KMS-11 (cell line): ENCODE results near the gene EPC2.

ENCODE experiments used
- H2AFZ ChIP-seq: fragments of 200-600 bp; sonication (generic); 2 replicates; pipeline ENCODE4 v1.6.1; 2016; ENCODE audit warnings: antibody characterized with exemption, mixed run types, low read depth
- H3K27ac ChIP-seq: fragments of 200-600 bp; sonication (generic); 2 replicates; pipeline ENCODE4 v1.6.1; 2016; ENCODE audit warnings: mild to moderate bottlenecking, mixed run types
- H3K27me3 ChIP-seq: fragments of 200-600 bp; sonication (generic); 2 replicates; pipeline ENCODE4 v1.6.1; 2017; ENCODE audit warnings: mild to moderate bottlenecking, low read depth, mixed run types, moderate library complexity; ENCODE audit not compliant: insufficient read depth
- H3K36me3 ChIP-seq: fragments of 200-600 bp; sonication (generic); 2 replicates; pipeline ENCODE4 v1.6.1; 2017; ENCODE audit warnings: mild to moderate bottlenecking, mixed run types; ENCODE audit not compliant: insufficient read depth
- H3K4me1 ChIP-seq: fragments of 200-600 bp; sonication (generic); 2 replicates; pipeline ENCODE4 v1.6.1; 2016; ENCODE audit warnings: mild to moderate bottlenecking, low read depth, mixed run types; ENCODE audit not compliant: poor library complexity, severe bottlenecking
- H3K4me2 ChIP-seq: fragments of 200-600 bp; sonication (generic); 2 replicates; pipeline ENCODE4 v1.7.0; 2016; ENCODE audit warnings: mild to moderate bottlenecking, mixed run types
- H3K4me3 ChIP-seq: fragments of 200-600 bp; sonication (generic); IDR thresholded peaks from 2 replicates; pipeline ENCODE4 v1.6.1; 2017; ENCODE audit warnings: low read depth, low read length, mixed read lengths; ENCODE audit not compliant: insufficient read depth
- H3K79me2 ChIP-seq: fragments of 200-600 bp; sonication (generic); 2 replicates; pipeline ENCODE4 v1.6.1; 2016; ENCODE audit warnings: low read depth, mixed run types; ENCODE audit not compliant: insufficient read depth
- H3K9ac ChIP-seq: fragments of 200-600 bp; sonication (generic); 2 replicates; pipeline ENCODE4 v1.6.1; 2016; ENCODE audit warnings: mild to moderate bottlenecking, mixed run types
- H4K20me1 ChIP-seq: fragments of 200-600 bp; sonication (generic); 2 replicates; pipeline ENCODE4 v1.6.1; 2016; ENCODE audit warnings: mild to moderate bottlenecking, mixed run types; ENCODE audit not compliant: insufficient read depth
- CTCF ChIP-seq: fragments of 200-600 bp; sonication (generic); conservative IDR thresholded peaks from 2 replicates; pipeline ENCODE4 v1.6.1; 2017; ENCODE audit warnings: low read depth, mild to moderate bottlenecking, antibody characterized with exemption, low read length, moderate library complexity, mixed read lengths

EPC2 gene

GRCh38 chr2:148651972-148652371 lies 7.4 kb downstream of the EPC2 start:
- Histone ChIP-seq H3K4me1 (peaks cover 40% of the 10 kb centered on the region), H3K4me2 (no peak overlapping the region), H4K20me1 (peaks cover 34% of the 10 kb centered on the region), H3K27ac (no peak overlapping the region), H3K36me3 (no peaks in the 10 kb centered on the region), H3K27me3 (no peaks in the 10 kb centered on the region), H2AFZ (no peak overlapping the region), H3K79me2 (peaks cover 99% of the 10 kb centered on the region), H3K9ac (no peak overlapping the region), H3K4me3 (no peak overlapping the region)
- no peak for TF ChIP-seq CTCF

- TF ChIP-seq CTCF = no peak
Measured at GRCh38 chr2:148653437-148653836, 8.9 kb downstream of the EPC2 start.

GRCh38 chr2:148654435-148654834 lies 9.9 kb downstream of the EPC2 start:
- Histone ChIP-seq H2AFZ (no peak overlapping the region), H3K27ac (no peak overlapping the region), H3K9ac (no peak overlapping the region), H3K79me2 (peaks cover 95% of the 10 kb centered on the region), H3K4me1 (peaks cover 62% of the 10 kb centered on the region), H3K27me3 (no peaks in the 10 kb centered on the region), H4K20me1 (peaks cover 28% of the 10 kb centered on the region), H3K4me3 (no peak overlapping the region), H3K4me2 (no peak overlapping the region), H3K36me3 (no peaks in the 10 kb centered on the region)
- no peak for TF ChIP-seq CTCF

More at GRCh38 chr2:148653437-148653836, 8.9 kb downstream of the EPC2 start:
- no peaks in the 10 kb centered on the region for H3K27me3 ChIP-seq
- H3K4me2 ChIP-seq = peak overlapping the region; percentile 41; the same call in 1 of the 2 replicates
- H2AFZ ChIP-seq = no peak overlapping the region
- H3K4me1 ChIP-seq = peaks cover 52% of the 10 kb centered on the region
- H4K20me1 ChIP-seq = peaks cover 28% of the 10 kb centered on the region
- H3K27ac ChIP-seq = no peak overlapping the region
- no peak overlapping the region for H3K4me3 ChIP-seq
- H3K36me3 ChIP-seq = no peaks in the 10 kb centered on the region
- H3K79me2 ChIP-seq = peaks cover 99% of the 10 kb centered on the region
- no peak overlapping the region for H3K9ac ChIP-seq

DNA sequence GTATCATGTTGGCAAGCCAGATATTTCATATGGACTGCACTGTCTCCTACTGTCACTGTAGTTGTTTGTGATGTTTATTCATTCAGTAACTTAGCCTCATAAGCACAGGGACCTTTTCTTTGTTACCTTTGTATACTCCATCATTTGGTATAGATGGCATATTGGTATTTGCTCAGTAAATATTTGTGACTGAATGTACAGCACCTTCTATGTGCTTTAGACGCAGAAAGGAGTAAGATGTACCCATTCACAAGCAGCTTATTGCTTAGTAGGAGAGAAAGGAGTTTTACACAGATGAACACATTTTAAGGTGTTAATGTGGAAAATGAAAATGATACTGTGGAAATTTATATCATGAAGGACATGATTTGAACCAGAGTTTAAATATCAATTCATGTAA lies 12.0 kb downstream of the EPC2 start:
- Histone ChIP-seq H3K36me3 (no peaks in the 10 kb centered on the region), H2AFZ (no peak overlapping the region), H4K20me1 (peaks cover 26% of the 10 kb centered on the region), H3K27me3 (no peaks in the 10 kb centered on the region), H3K4me3 (no peak overlapping the region), H3K4me1 (peaks cover 79% of the 10 kb centered on the region), H3K27ac (no peak overlapping the region), H3K79me2 (peaks cover 94% of the 10 kb centered on the region), H3K9ac (no peak overlapping the region), H3K4me2 (no peak overlapping the region)
- TF ChIP-seq CTCF = no peak
